ENCODE measurements around the gene MEP1B.
A peak's percentile ranks its signal among the peaks of the same experiment; 100 is the strongest.
"Not testable (repeated sequence)": the region's sequence is repeated elsewhere in the genome, so short reads cannot be mapped to it uniquely, and the experiment has no call there.

The MEP1B gene

DNA sequence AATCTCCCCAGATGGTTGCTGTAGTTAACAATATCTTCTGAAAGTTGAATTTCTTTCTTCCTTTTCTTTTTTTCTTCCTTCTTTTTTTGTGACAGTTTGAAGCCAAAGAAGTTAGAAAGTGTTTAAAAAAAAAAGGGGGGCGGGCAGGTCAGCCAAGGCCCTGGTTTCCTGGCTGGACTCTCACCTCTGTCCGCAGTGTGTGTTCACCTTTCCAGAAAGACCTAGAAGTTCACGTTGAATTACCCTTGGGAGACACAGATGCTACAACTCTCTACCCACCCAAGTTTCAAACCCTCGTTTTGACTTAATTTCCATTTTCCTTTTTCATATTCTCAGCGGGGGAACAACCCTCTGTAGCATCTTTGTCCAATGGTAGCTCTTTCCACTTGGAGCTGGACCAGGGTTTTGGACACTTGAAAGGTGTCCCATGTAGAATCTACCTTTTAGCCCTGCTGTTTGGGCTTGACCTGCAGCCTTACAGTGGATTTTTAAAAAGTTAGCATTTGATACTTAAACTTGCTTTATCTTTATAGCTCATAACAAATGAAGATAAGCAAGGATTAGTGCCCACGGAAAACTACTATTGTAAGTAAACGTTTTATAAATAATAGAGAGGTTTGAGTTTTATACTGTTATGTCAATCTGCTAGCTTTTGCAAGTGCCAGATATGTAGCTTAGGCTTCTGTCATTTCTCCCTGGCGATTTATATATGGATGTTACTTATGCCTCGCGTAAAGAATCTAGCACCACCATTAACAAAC lies 20.0 kb downstream of the MEP1B start:
- DNase-seq: no peak

GRCh38 chr18:32213693-32214092 lies 23.9 kb downstream of the MEP1B start:
- DNase-seq: no peak

- DNase-seq: no peak
These were observed 26.6 kb downstream of the MEP1B start for GRCh38 chr18:32216390-32216789.

GRCh38 chr18:32219431-32220018 lies 29.7 kb downstream of the MEP1B start:
- DNase-seq: no peak

GRCh38 chr18:32233348-32233747 lies 43.5 kb downstream of the MEP1B start:
- not testable (repeated sequence) for DNase-seq

DNA sequence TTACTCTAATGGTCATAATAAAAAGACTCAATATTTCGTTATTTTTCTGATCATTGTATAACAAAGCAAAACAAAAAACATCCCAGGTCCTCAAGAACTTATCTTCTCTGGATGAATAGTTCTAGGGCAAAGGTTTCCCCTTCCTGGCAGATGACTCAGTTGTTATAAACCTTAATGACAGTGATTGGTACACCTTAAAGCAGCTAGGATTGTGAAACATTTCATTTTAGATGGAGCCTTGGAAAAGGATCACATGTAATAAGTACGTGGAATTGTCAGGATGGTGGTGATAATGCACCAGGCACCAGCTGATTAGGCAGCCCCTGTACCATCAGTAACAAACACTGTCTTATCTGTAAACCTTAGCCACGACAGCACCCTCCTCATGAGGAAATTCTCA lies 47.2 kb downstream of the MEP1B start:
- DNase-seq: peak; percentile 7

- DNase-seq: no peak
These were observed 48.9 kb downstream of the MEP1B start for GRCh38 chr18:32238635-32239268.

DNA sequence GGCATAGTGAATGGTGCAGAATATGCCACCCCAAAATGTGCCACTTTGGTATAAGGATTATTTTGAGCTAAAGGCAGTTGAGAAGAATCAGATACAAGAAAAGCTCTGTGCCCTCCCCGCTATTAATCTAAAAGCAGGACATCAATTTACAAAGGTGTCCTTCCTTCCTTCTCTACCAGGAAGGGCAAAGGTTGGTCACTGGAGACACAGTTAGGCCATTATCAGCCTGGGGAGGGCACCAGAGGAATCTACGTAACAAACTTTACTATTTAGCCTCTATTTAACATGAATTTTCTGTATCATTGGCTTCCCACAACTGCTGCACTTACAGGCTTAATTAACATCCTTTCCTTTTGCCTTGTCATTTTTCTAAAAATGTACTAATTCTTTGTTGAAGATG lies 52.6 kb downstream of the MEP1B start:
- DNase-seq: no peak

DNA sequence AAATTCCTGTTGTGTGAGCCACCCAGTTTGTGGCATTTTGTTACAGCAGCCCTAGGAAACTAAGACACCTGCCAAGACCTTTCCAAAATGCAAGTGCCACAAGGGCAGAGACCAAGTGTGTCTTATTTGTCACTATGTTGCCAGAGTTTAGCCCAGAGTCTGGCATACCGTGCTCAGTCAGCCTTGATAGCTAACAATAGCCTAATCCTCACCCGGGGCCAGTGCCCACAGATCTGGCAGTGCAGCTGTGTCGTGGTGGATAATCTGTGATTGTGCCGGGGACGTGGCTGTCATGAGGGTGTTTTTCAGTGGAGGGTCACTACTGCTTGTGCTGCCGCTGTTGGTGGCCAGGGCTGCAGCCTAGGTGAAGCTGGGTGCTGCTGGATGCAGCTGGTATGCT lies 53.5 kb downstream of the MEP1B start:
- no peak for DNase-seq

DNA sequence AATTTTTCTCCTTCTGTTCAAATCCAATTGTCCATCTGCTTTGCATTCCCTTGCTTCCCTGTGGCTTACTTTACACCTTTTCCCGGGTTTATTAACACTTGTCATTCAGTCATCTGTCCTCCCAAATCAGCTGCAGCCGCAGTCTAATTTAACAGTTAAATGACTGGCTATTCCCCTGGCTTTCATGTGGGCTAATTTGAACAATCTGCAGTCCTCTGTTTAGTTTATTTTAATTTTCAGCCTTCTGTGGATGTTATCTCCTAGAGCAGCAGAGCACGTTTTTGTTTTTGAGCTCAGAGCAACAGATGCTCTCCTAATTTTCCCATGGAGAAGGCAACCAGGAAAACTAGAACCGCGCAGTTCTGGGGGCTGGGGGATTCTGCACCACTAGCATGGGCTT lies 55.0 kb downstream of the MEP1B start:
- DNase-seq: no peak

- no peak for DNase-seq
These were observed 59.5 kb downstream of the MEP1B start for GRCh38 chr18:32249147-32249929.

DNA sequence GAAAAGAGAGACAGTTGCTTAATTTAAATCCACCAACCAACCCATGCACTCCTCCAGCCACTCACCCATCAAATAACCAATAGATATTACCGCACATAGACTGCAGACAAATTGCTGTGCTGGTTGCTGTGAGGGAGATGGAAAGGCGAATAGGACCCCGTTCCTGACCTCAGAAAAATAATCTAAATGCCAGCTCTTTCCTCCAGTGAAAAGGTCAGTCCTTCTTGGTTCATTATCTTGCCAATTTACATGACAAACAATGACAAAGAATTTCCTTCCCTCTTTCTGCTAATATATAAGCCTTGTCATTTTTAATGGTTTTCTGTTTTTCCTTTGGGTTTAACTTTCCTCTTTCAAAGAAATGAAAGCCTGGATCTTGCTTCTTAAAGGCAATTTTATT lies 61.6 kb downstream of the MEP1B start:
- no peak for DNase-seq

DNA sequence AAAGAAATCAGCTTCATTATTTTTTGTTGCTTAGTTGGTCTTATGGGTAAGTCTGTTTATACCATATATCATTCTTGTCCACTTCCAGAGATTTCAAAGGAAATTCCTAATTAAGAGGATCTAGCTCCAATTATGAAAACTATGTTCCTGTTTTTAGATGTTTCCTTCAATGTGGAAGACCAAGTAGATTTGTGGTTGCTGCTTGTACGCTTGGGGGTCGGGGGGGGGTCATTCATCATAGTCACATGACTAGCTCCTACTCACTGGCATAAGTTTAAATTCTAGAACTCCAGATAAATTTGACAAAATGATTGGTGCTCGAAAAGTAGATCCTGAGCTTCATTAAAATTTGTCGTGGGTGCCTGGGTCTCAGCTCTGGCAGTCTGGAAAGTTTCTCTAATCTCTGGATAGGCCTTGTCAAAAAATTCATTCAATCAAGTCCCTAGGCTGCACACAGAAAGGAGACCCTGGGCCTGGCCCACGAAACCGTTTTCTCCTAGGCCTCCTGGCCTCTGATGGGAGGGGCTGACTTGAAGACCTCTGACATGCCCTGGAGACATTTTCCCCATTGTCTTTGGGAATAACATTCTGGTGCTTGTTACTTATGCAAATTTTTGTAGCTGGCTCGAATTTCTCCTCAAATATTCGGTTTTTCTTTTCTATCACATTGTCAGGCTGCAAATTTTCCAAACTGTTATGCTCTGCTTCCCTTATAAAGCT lies 62.5 kb downstream of the MEP1B start:
- DNase-seq: no peak

GRCh38 chr18:32255570-32255969 lies 65.7 kb downstream of the MEP1B start:
- DNase-seq: no peak

DNA sequence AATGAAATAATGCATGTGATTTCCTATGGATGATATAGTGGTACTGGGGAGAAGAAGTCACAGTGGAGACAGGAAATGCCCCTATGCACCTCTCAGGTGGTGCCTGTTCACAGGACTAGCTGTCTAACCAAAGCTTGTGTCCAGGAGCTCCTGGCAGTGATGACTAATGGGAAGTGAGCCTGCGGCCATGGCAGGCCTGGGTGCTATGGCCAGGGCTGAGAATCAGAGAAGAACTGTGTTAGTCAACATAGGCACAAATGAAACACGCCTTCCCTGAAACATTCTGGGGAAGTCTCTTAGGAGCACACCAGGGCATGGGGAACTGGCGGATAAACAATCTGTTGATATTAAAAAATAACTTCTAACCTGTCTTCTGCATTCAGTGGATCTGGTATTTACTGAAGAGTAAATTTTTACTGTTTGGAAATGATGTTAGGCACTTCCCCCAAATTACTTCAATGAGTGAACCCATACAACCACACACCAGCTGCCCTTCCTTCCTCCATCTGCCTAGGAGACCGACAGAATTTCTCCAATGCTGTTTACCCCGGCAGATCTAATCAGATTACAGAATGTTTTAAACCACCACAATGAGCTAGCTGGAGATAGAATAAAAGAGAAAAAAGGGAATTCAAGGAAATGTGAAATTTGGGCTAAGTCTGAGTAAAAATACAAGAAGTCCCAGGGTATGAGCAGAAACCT lies 67.4 kb downstream of the MEP1B start:
- peak; percentile 1 for DNase-seq

DNA sequence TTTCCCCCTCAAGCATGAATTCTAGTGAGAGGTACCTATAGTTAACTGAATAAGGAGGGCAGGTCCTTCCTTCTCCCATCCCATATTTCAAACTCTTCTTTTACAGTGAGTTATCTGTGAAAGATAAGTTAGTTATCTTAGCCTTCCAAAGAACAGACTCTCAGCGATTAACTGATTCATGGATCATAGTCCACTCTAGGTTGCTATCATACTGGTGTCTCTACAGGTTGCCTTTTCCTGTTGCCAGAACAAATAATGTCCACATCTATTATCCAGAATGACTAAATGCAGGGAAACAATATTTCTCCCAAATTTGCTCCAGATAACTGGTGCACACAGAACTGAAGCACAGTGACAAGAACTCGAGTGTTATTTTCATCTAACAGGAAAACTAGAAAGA lies 68.3 kb downstream of the MEP1B start:
- DNase-seq: no peak

GRCh38 chr18:32258558-32259204 lies 68.8 kb downstream of the MEP1B start:
- DNase-seq: no peak

- no peak for DNase-seq
These were observed 69.7 kb downstream of the MEP1B start for GRCh38 chr18:32259553-32259952.

- DNase-seq: no peak
These were observed 71.2 kb downstream of the MEP1B start for GRCh38 chr18:32261003-32261402.

DNA sequence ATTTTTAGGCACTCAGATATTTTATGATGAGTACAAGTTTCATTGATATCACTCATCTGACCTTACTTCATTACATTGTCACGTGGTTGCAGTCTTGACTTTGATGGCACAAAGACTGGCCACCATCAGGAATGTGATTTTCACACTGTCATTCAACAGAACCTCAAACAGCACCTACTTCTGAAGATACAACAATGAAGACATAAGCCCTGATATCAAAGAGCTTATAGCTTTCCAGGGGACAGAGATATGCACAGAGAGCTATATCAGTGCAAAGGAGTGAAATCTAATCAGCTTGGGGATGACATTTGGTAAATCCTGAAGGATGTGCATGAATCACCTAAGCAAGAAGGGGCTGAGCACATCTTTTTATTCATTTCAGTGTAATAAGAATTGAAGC lies 72.3 kb downstream of the MEP1B start:
- no peak for DNase-seq

GRCh38 chr18:32264401-32264800 lies 74.6 kb downstream of the MEP1B start:
- no peak for DNase-seq

GRCh38 chr18:32267463-32267862 lies 77.6 kb downstream of the MEP1B start:
- no peak for DNase-seq

All from NCI-H226 (cell line).